SK-N-SH treated with all-trans-retinoic acid at 6 μM for 48 hours (cell line): ENCODE measurements around the gene PIK3CD.

Source experiments
- ARNTL ChIP-seq: fragments of 450-650 bp; formaldehyde crosslinking; IDR thresholded peaks from 2 replicates; pipeline ENCODE4 v1.5.0; 2020; ENCODE audit warnings: low read depth, mild to moderate bottlenecking, moderate library complexity, borderline replicate concordance
- CREB5 ChIP-seq: fragments of 250-450 bp; sonication (Bioruptor Pico); IDR thresholded peaks from 2 replicates; pipeline ENCODE4 v1.5.1; 2020; ENCODE audit warnings: low read depth, mild to moderate bottlenecking, moderate library complexity
- CSDC2 ChIP-seq: fragments of 250-450 bp; sonication (Bioruptor Pico); IDR thresholded peaks from 2 replicates; pipeline ENCODE4 v1.5.0; 2020; ENCODE audit warnings: mild to moderate bottlenecking, moderate library complexity
- GLIS3 ChIP-seq: fragments of 250-450 bp; sonication (Bioruptor Pico); IDR thresholded peaks from 2 replicates; pipeline ENCODE4 v1.5.0; 2020; ENCODE audit warnings: mild to moderate bottlenecking, moderate library complexity
- OSR1 ChIP-seq: fragments of 250-450 bp; sonication (Bioruptor Pico); IDR thresholded peaks from 2 replicates; pipeline ENCODE4 v1.8.0; 2022; ENCODE audit warnings: moderate library complexity, mild to moderate bottlenecking, inconsistent platforms
- PPARA ChIP-seq: fragments of 250-450 bp; sonication (Bioruptor Pico); IDR thresholded peaks from 2 replicates; pipeline ENCODE4 v1.5.0; 2020; ENCODE audit warnings: mild to moderate bottlenecking, borderline replicate concordance
- RARB ChIP-seq: fragments of 250-450 bp; sonication (Bioruptor Pico); IDR thresholded peaks from 2 replicates; pipeline ENCODE4 v1.8.0; 2021; ENCODE audit warnings: mild to moderate bottlenecking, moderate library complexity
- SNAI2 ChIP-seq: fragments of 250-450 bp; sonication (Bioruptor Pico); IDR thresholded peaks from 2 replicates; pipeline ENCODE4 v1.5.0; 2020; ENCODE audit warnings: mild to moderate bottlenecking, moderate library complexity
- TCF4 ChIP-seq: fragments of 250-450 bp; sonication (Bioruptor Pico); IDR thresholded peaks from 2 replicates; pipeline ENCODE4 v1.8.0; 2021; ENCODE audit warnings: mild to moderate bottlenecking, moderate library complexity, borderline replicate concordance
- TOX ChIP-seq: fragments of 250-450 bp; sonication (Bioruptor Pico); IDR thresholded peaks from 2 replicates; pipeline ENCODE4 v1.8.0; 2021; ENCODE audit warnings: mild to moderate bottlenecking, moderate library complexity, borderline replicate concordance
- TSHZ2 ChIP-seq: fragments of 250-450 bp; sonication (Bioruptor Pico); IDR thresholded peaks from 2 replicates; pipeline ENCODE4 v1.5.0; 2020; ENCODE audit warnings: mild to moderate bottlenecking, moderate library complexity
- ZC3H10 ChIP-seq: fragments of 250-450 bp; sonication (Bioruptor Pico); IDR thresholded peaks from 2 replicates; pipeline ENCODE4 v1.5.1; 2021; ENCODE audit warnings: mild to moderate bottlenecking, moderate library complexity
- TF ChIP-seq, protein P1 (sequence below): fragments of 250-450 bp; sonication (Bioruptor Pico); IDR thresholded peaks from 2 replicates; pipeline ENCODE4 v1.8.0; 2020; ENCODE audit warnings: mild to moderate bottlenecking, moderate library complexity, borderline replicate concordance
- TF ChIP-seq, protein P2 (sequence below): fragments of 250-450 bp; sonication (Bioruptor Pico); IDR thresholded peaks from 2 replicates; pipeline ENCODE4 v1.5.1; 2021; ENCODE audit warnings: mild to moderate bottlenecking, moderate library complexity

DNA sequence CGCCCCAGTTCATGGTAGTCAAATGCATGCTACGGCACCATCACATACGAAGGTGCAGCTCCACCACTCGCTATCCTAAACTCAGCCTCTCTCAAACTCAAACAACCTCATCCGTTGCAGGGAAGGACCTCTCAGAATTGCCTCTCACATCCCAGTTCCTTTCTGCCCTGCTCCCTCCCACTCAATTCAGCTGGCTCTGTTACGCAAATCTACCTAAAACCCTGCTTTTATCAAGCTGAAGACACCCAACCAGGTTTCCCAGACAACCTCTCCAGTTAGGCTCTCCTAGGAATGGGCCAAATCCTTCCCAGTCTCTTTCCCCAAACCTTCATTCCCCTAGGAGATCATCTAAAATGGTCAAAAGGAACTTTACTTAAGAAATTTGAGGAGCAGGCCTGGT is 109.3 kb downstream of the PIK3CD start:
- no peak for TF ChIP-seq ARNTL
- no peak for TF ChIP-seq TSHZ2 (CRISPR knock-in tag)
- no peak for TF ChIP-seq PPARA
- no peak for TF ChIP-seq ZC3H10 (CRISPR knock-in tag)
- TF ChIP-seq SNAI2, result no peak
- no peak for TF ChIP-seq TOX (CRISPR knock-in tag)
- no peak for TF ChIP-seq TCF4 (CRISPR knock-in tag)
- TF ChIP-seq CSDC2 (CRISPR knock-in tag), result no peak
- no peak for TF ChIP-seq OSR1 (CRISPR knock-in tag)
- no peak for TF ChIP-seq CREB5 (CRISPR knock-in tag)
- TF ChIP-seq RARB, result no peak
- TF ChIP-seq, protein P1, sequence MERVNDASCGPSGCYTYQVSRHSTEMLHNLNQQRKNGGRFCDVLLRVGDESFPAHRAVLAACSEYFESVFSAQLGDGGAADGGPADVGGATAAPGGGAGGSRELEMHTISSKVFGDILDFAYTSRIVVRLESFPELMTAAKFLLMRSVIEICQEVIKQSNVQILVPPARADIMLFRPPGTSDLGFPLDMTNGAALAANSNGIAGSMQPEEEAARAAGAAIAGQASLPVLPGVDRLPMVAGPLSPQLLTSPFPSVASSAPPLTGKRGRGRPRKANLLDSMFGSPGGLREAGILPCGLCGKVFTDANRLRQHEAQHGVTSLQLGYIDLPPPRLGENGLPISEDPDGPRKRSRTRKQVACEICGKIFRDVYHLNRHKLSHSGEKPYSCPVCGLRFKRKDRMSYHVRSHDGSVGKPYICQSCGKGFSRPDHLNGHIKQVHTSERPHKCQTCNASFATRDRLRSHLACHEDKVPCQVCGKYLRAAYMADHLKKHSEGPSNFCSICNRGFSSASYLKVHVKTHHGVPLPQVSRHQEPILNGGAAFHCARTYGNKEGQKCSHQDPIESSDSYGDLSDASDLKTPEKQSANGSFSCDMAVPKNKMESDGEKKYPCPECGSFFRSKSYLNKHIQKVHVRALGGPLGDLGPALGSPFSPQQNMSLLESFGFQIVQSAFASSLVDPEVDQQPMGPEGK (CRISPR knock-in tag), result no peak
- no peak for TF ChIP-seq GLIS3 (CRISPR knock-in tag)
- TF ChIP-seq, protein P2, sequence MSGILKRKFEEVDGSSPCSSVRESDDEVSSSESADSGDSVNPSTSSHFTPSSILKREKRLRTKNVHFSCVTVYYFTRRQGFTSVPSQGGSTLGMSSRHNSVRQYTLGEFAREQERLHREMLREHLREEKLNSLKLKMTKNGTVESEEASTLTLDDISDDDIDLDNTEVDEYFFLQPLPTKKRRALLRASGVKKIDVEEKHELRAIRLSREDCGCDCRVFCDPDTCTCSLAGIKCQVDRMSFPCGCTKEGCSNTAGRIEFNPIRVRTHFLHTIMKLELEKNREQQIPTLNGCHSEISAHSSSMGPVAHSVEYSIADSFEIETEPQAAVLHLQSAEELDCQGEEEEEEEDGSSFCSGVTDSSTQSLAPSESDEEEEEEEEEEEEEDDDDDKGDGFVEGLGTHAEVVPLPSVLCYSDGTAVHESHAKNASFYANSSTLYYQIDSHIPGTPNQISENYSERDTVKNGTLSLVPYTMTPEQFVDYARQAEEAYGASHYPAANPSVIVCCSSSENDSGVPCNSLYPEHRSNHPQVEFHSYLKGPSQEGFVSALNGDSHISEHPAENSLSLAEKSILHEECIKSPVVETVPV, result no peak
